Endothelial cell of umbilical vein (primary cell): Measurements from ENCODE around the gene DSG3.

ENCODE experiments used
- EZH2 ChIP-seq: IDR thresholded peaks from 2 replicates; pipeline ENCODE4 v1.6.1; 2012; ENCODE audit warnings: borderline replicate concordance, low read depth, mild to moderate bottlenecking, moderate library complexity, low read length, inconsistent platforms; ENCODE audit not compliant: severe bottlenecking
- FOS ChIP-seq: IDR thresholded peaks from 2 replicates; pipeline ENCODE4 v1.6.1; 2011; ENCODE audit warnings: mild to moderate bottlenecking, low read length, moderate library complexity, borderline replicate concordance; ENCODE audit not compliant: insufficient read depth
- GATA2 ChIP-seq: IDR thresholded peaks from 2 replicates; pipeline ENCODE4 v1.7.0; 2011; ENCODE audit warnings: low read depth, mild to moderate bottlenecking, moderate library complexity, mixed read lengths, low read length; ENCODE audit not compliant: insufficient read length, insufficient read depth
- JUN ChIP-seq: IDR thresholded peaks from 2 replicates; pipeline ENCODE4 v1.6.1; 2011; ENCODE audit warnings: borderline replicate concordance, low read depth; ENCODE audit not compliant: insufficient read length, insufficient read depth
- MYC ChIP-seq: IDR thresholded peaks from one replicate; pipeline ENCODE4 v1.6.1; 2011; ENCODE audit warnings: mild to moderate bottlenecking, low read depth, low read length
- POLR2A ChIP-seq: IDR thresholded peaks from 2 replicates; pipeline ENCODE4 v1.6.1; 2012; ENCODE audit warnings: low read depth, mild to moderate bottlenecking, control low read depth, low read length
- POLR2AphosphoS5 ChIP-seq: IDR thresholded peaks from 2 replicates; pipeline ENCODE4 v1.6.1; 2012; ENCODE audit warnings: low read depth, mild to moderate bottlenecking, control low read depth, low read length, moderate library complexity; ENCODE audit not compliant: insufficient read depth
- TF ChIP-seq, protein P1 (sequence below), 2 donors: IDR thresholded peaks; 1 replicate in 1 of 2; 2 replicates in 1 of 2; pipeline ENCODE4 v1.5.1; 2011; ENCODE audit warnings: low read length in 2 of 2, mild to moderate bottlenecking in 2 of 2, moderate library complexity in 2 of 2, control low read depth in 1 of 2, inconsistent platforms in 1 of 2, low read depth in 1 of 2; ENCODE audit not compliant: insufficient read depth in 1 of 2; ENCODE audit errors: extremely low read depth in 1 of 2
- TF ChIP-seq, protein P2 (sequence below): IDR thresholded peaks from 2 replicates; pipeline ENCODE4 v1.6.1; 2011; ENCODE audit not compliant: insufficient read depth, insufficient read length

DNA sequence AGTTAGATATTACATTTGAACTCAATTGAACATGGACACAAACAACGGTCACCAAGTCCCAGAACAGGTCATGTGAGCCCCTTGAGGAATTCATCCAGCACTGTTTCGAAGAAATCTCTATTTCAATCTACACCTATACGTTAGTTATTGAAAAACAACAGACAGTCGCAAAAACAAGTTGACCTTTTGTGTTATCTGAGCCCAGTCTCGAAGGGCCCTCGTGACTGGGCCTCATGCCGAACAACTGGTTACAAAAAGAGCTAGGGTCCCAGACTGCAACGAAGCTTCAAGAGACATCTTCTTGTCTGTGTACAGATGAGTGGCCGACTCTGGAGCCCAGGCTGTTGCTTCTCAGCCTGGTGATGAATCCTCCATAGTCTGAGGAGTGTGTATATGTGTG, 45.1 kb downstream of the DSG3 start:
- TF ChIP-seq, protein P1, sequence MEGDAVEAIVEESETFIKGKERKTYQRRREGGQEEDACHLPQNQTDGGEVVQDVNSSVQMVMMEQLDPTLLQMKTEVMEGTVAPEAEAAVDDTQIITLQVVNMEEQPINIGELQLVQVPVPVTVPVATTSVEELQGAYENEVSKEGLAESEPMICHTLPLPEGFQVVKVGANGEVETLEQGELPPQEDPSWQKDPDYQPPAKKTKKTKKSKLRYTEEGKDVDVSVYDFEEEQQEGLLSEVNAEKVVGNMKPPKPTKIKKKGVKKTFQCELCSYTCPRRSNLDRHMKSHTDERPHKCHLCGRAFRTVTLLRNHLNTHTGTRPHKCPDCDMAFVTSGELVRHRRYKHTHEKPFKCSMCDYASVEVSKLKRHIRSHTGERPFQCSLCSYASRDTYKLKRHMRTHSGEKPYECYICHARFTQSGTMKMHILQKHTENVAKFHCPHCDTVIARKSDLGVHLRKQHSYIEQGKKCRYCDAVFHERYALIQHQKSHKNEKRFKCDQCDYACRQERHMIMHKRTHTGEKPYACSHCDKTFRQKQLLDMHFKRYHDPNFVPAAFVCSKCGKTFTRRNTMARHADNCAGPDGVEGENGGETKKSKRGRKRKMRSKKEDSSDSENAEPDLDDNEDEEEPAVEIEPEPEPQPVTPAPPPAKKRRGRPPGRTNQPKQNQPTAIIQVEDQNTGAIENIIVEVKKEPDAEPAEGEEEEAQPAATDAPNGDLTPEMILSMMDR (IDR thresholded peaks at IDR 0.05; ENCODE audit: extremely low read depth in 1 of 2, insufficient read depth in 1 of 2, low read depth in 1 of 2, low read length in 2 of 2) = no peak
- TF ChIP-seq POLR2A = no peak
- TF ChIP-seq FOS = no peak
- TF ChIP-seq EZH2 = no peak
- TF ChIP-seq POLR2AphosphoS5 = no peak
- TF ChIP-seq, protein P2, sequence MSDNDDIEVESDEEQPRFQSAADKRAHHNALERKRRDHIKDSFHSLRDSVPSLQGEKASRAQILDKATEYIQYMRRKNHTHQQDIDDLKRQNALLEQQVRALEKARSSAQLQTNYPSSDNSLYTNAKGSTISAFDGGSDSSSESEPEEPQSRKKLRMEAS = no peak
- TF ChIP-seq GATA2 = no peak
- no peak for TF ChIP-seq JUN
- no peak for TF ChIP-seq MYC
